Middle frontal gyrus (tissue), 1 donor: ENCODE results near the gene OR2T4.

Experiments used
- DNase-seq: peaks from one replicate; pipeline ENCODE4 v3.0.0-alpha.2; 2015; ENCODE audit warnings: low spot score; ENCODE audit errors: extremely low spot score

Gene OR2T4

GRCh38 chr1:248361121-248361715, at the start of gene OR2T4:
Gene OR2T4 (plus strand): TSS chr1:248361665. CDS start chr1:248361665, 0 bp downstream.
- no peak for DNase-seq

DNA sequence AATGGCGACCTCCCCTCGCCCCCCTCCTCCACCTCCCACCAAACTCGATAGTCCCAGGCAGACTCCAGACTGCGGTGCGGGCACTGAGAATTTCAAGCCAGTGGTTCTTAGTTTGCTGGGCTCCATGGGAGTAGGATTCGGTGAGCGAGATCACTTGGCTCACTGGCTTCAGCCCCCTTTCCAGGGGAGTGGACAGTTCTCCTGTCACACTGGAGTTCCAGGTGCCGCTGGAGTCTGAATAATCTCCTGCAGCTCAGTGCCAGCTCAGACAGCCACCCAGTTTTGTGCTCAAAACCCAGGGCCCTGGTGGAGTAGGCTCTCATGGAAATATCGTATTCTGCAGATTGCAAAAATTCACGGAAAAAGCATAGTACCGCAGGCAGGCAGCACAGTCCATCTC, 44.7 kb upstream of the OR2T4 start:
- DNase-seq: no peak

- DNase-seq: no peak
Measured at GRCh38 chr1:248324468-248324867, 37.0 kb upstream of the OR2T4 start, which contains the start of gene OR2M7. Gene OR2M7 (minus strand): TSS chr1:248324568. CDS start chr1:248324568, 0 bp downstream.

DNA sequence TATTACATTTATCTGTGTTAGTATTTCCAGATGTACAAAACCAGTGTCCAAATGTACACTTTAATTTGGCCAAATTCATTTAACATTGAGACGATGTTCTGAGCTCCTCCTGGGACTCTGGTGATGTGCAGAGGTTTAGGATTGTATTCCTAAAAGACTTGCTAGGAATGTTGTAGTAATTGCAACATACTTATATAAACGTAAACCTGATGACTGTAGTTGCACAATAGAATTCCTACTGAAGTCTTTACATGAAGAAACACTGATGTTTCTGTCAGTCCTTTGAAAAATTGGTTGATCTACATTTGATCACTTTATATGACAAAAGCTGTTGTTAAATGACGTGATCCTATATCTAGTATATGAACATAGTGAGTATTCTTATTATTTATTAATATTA, 18.0 kb upstream of the OR2T4 start:
- no peak for DNase-seq

DNA sequence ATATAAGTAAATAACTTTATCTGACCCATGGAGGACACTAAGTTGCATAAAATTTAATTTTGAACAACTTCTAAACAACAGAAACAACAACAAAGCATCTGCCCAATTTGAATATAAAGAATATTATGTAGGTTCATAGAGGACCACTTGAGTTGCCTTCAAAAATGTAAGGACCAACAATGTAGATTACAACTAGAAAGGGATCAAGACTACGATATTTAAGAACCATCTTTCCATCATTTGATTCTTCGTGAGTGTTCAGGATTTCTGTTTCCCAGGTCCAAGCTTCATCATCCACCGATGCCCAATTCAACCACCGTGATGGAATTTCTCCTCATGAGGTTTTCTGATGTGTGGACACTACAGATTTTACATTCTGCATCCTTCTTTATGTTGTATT, 13.0 kb upstream of the OR2T4 start, which contains the start of gene OR14C36:
OR14C36 (plus strand) TSS at position 301 of the 400 bp plus-strand sequence; CDS start at position 301, 0 bp downstream.
- no peak for DNase-seq

DNA sequence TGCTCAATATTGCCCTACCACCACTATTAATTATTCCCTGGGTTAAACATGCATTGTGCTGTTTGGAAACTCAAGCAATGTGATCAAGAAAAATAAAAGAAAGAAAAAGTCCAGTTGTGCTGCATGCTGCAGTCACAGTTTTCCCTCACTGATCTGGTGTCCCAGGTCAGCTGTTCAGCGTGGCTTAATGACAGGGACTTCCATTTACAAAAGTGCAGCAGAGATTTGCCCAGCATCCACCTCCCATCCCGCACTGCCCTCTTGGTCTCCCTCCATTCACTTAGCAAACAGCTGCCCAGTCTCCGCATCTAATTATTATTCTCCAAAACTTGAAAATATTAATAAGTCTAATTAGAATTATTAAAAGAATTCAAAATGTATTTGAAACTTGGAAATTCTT, 2.0 kb upstream of the OR2T4 start:
- no peak for DNase-seq

GRCh38 chr1:248366609-248367008, 5.1 kb downstream of the OR2T4 start:
- no peak for DNase-seq

DNA sequence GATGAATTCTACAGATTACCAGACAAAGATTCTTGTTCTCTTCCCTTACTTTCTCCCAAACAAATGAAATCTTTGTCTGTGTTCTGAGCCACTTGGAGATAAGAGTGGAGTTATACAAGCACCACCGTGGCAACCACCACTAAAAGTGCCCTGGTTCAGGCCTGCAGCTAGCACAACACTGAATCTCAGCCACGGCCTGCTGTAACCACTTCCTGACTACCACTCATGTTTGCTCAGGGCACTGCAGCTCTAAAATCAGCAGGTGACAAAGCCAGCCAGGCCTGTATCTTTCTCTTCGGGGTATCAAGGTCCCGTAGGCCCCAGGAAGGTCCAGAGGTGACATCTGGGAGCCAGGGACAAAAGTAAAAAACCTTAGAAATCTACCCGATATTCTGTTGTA, 10.9 kb downstream of the OR2T4 start:
- no peak for DNase-seq

GRCh38 chr1:248373761-248374160, 12.3 kb downstream of the OR2T4 start:
- DNase-seq: no peak

- no peak for DNase-seq
Measured at GRCh38 chr1:248375446-248375845, 14.0 kb downstream of the OR2T4 start, which contains the start of gene OR2T6. Gene OR2T6 (plus strand): TSS chr1:248375746. CDS start chr1:248387609, 11,863 bp downstream.

- DNase-seq: no peak
Measured at GRCh38 chr1:248376916-248377315, 15.5 kb downstream of the OR2T4 start.

GRCh38 chr1:248380854-248381253, 19.4 kb downstream of the OR2T4 start:
- no peak for DNase-seq

DNA sequence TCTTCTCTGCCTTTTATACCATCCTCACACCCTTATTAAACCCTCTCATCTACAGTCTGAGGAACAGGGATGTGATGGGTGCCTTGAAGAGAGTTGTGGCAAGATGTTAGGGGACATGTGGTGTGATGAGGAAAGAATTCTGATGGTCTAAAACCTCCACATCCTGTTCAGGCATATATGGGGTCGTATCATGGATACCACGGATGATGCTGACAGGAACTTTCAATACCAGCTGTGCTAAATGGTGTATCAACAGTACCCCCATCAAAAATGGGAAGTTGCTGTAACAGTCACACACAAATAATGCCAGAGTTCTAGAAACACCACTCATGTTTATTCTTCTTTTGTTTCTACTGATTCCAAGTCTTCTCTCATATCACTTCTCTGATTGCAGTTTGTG, 27.0 kb downstream of the OR2T4 start:
- no peak for DNase-seq

DNA sequence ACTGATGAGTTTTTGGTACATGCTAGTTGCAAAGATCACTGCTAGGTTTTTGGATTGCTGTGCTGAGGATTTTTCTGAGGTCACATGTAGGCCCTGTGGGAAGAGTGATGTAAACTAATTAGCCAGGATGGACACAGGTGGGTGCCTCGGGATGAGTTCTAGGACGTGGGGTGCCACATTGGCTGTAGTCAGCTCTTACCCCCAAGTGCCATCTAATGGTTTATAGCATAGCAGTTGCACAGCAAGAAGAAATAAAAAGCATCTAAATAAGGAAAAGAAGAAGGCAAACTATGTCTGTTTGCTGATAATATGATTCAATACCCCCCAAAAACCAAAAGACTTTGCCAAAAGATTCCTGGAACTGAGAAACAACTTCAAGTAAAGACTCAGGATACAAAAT, 31.6 kb downstream of the OR2T4 start:
- DNase-seq: no peak

- DNase-seq: no peak
Measured at GRCh38 chr1:248402748-248403147, 41.3 kb downstream of the OR2T4 start, which contains the start of gene OR2T1. Gene OR2T1 (plus strand): TSS chr1:248403048. CDS start chr1:248406148, 3,100 bp downstream.

DNA sequence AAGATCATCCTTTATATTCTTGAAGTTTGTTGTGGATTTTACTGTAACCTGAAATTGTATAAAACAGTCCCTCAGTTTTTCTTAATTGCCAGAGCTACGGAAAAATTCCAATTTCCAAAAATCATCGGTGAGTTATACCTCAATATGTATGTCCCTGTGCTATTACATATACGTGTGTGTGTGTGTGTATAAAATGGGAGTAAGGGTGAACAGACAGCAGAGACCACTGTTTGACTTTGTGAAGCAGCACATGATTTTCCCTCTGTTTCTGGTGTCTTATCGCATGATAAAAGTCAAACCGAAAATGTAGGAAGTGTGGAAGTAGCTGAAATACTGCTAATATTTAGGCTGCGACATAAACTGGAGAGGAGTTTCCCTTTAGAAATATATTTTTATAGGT, 42.6 kb downstream of the OR2T4 start:
- no peak for DNase-seq

DNA sequence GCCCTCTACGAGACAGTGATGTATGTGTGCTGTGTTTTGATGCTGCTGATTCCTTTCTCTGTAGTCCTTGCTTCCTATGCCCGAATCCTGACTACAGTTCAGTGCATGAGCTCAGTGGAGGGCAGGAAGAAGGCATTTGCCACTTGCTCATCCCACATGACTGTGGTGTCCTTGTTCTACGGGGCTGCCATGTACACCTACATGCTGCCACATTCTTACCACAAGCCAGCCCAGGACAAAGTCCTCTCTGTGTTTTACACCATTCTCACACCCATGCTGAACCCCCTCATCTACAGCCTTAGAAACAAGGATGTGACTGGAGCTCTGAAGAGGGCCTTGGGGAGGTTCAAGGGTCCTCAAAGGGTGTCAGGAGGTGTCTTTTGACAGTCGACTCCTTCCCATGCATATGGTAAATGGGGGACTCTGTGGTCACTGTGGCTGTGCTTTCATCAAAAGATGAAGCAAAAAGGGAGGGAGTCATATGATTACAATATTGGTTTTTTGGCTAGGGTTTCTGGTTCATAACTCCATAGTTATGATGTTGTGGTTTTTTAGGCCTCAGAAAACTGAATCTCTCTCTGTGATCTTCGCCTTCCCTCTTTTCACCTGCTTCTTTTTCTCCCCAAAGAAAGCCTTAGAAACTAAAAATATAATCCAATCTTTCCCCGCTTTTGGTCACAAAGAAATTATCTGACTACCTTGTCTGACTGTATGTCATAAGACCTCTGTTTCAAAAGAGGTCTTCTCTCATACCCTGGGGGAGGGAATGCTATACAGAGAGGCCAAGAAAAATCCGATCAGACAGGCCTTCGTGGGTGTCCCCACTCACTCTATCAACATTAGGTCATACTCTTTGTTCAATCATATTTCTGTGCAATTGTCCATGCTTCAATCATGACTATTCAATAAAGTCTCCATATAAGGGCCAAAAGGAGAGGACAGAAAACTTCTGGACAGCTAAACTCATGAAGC, 45.5 kb downstream of the OR2T4 start:
- no peak for DNase-seq
